Activated CD8-positive, alpha-beta memory T cell treated with anti-CD3 and anti-CD28 coated beads for 48 hours (primary cell): ENCODE results near the gene DNAH7.
"Not testable (repeated sequence)": the region's sequence is repeated elsewhere in the genome, so short reads cannot be mapped to it uniquely, and the experiment has no call there.

Experiments used
- DNase-seq, 3 experiments: peaks; one replicate each; pipeline ENCODE4 v3.0.0-alpha.2; 2020; ENCODE audit warnings: low read depth in 2 of 3, low spot score in 2 of 3

Gene DNAH7

DNA sequence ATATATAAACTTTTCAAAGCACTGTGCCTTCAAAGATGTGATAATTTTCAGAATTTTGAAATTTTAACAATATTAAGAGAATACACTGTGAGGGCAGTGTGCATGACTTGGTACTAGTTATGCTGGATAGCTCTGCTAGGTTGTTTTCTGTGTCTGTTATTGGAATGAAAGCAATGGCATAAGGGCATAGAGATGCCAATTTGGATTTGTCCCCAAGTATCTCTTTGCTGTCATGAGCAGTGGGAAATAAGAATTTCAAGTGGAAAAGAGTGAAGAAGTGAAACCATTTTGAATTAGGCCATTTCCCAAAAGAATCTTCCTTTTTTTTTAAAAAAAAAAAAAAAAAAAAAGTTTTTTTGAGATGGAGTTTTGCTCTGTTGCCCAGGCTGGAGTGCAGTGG, 334.8 kb downstream of the DNAH7 start:
- DNase-seq: no peak

DNA sequence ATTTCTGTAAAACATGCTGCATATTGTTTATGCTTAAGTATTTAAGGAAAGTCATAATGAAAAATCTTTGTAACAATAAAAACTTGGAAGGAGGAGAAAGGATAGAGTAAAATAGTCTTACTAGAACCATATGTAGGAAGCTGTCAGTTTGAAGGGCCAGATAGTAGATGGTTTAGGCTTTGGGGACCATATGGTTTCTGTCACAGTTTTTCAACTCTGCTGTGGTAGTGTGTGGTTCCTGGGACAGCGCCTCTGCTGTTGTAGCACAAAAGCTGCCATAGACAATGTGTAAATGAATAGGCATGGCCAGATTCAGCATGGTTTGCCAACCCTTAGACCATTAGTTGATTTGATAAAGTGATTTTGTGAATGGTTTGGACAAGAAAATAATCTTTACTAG, 336.1 kb downstream of the DNAH7 start:
- DNase-seq: no peak

DNA sequence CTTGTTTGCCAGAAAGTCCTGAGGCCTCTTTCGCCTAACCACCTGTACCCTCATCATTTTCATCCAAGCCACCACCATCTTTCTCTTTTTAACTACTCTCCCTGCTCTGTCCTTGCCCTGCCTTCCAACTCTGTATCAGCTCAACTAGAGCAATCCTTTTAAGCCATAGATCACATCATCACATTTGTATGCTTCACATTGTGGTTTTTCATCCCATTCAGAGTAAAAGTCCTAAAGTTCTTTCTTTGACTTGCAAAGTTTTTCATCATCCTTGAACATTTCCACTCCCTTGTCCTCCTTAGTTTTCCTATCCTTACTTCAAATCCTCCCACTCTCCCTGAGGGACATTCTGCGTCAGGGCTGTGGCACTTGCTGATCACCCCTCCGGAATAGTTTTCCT, 337.7 kb downstream of the DNAH7 start:
- no peak for DNase-seq

DNA sequence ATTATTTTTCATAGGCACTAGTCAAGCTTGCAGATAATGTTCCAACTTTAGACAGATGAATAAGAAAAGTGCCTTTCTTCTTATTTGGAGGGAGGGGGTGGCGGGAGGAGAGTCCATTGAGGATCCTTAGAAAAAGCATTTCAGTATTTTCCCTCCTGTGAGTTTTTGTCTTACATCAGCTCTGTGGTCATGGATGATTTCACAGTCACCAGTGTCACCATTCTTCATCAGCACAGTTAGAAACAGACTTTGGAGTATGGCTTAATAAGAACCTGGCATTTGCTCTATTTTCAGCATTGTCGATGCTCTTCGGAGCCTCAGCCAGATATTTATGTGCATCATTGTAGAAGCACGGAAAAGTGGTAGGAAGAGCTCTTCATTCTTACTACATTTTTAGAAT, 341.5 kb downstream of the DNAH7 start:
- no peak for DNase-seq

DNA sequence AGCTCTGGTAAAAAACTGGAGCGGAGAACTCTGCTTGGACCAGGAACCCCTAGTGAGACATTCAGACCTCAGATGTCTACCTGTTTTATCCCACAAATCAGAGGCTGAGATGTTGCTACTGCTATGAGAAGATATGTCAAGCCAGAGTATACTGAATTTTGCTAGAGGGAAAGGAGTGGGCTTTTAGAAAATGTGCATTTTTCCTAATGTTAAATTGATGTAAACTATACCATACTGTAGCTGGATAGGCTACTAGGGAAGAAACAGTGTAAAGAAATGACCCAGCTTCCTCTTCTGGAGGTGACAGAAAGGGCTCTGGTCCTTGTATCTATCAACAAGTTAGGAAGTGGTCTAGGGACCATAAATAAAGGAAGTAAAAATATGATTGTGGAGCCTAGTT, 346.6 kb downstream of the DNAH7 start:
- no peak for DNase-seq

DNA sequence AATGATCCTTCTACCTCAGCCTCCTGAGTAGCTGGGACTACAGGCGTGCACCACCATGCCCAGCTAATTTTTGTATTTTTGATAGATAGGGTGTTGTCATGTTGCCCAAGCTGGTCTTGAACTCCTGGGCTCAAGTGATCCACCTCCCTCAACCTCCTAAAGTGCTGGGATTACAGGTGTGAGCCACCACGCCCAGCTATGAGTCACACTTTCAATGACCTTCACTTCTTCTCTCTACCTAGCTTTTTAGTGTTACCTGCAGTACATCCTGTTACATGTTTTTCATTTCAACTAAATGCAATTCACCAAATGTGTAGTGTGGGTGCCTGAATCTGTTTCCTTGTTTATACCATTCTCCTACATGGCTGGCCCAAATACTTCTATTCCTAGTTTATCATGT, 347.6 kb downstream of the DNAH7 start:
- no peak for DNase-seq

DNA sequence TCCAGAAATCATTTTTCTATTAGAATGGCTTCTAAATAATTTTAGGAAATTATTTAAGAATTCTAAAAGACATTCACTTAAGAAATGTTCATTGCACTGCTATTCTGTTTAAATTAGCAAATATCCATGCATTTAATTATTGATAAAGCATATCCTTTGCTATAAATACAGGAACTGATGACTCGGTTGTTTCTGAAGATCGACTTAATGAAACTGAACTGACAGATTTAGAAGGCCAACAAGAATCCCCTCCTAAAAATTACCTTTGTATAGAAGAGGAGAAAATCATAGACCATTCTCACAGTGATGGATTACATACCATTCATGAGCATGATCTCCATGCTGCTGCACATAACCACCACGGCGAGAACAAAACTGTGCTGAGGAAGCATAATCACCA, 352.2 kb downstream of the DNAH7 start:
- no peak for DNase-seq

DNA sequence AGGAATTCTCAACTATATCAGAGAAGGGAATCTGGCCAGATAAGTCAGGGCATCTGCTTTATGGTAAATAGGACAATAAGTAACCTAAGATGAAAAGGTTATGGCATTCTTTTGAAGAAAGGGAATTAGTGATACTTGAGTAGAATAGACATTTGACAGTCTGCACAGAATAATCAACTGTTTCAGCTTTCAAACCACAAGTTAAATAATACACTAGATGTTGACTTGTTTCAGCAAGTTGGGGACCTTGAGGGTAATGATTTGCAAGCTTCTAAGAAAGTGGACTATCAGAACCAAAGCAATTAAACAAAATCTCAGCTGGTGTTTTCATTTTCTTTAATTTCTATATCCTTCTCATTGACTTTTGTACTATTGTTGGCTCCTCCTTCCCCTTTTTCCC, 357.2 kb downstream of the DNAH7 start:
- no peak for DNase-seq

DNA sequence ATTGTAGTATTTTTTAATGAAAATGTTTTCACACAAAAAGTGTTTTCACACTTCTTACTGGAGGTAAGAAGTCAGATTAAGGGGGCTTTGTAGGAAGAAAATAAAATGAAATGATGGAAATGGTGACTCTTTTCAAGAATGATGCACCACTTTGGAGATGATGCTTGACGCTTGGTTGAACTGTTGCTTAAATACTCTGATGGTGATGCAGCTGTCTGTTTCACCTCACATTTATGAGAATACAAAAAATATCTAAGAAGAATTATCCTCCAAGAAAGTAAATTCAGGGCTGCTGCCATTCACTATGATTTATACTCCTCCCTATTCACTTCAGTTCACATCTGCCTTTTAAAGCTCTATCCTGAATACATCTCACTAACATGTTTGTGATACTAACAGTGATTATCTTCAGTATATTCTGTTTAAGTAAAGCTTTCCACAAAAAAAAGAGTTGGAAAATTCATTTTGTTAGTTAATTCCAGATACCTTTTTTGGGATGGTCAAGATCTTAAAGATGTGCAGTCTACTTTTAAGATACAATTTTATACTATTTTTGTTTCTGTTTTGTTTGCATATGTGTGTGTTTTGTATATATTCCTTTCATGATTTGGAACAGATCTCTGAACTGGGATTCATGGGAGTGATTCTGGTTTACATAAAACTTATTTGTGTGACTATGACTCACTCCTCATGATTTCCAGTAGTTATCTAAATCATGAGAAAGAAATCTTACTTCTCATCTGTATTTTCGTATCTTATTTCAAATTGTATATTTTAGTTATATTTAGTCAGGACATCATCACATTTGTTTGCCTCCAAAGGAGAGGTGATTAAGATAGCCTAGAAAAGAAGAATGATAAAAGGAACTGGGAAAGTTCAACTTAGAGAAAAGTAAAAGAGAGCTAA, 358.5 kb downstream of the DNAH7 start:
- DNase-seq: no peak

DNA sequence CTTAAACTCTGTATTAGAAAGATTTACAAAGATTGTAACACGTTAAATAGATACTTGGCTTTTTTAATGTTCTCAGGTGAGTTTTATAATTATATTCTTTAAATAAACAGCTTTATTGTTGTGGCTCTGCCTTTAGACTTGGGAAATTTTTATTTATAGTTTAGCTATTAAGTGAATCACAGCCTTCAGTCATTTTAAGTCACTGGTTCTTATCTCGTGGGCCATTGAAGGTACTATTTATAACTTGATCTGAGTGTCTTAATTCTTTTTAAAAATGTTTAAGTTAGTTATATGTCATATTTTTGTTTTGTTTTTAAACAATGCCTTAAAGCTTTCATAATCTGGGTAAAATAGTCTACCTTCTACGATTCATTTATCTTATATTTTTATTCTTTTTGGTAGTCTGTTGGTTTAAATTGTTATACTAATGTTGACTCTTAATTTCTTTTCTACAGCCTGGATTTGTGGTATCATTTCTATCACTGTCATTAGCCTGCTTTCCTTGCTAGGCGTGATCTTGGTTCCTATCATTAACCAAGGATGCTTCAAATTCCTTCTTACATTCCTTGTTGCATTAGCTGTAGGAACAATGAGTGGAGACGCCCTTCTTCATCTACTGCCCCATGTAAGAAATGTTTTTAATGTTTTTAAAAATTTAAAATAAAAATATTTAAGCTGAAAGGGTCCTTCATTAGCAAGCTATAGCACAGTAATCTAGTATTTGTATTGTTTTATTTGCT, 362.3 kb downstream of the DNAH7 start:
- DNase-seq: no peak

DNA sequence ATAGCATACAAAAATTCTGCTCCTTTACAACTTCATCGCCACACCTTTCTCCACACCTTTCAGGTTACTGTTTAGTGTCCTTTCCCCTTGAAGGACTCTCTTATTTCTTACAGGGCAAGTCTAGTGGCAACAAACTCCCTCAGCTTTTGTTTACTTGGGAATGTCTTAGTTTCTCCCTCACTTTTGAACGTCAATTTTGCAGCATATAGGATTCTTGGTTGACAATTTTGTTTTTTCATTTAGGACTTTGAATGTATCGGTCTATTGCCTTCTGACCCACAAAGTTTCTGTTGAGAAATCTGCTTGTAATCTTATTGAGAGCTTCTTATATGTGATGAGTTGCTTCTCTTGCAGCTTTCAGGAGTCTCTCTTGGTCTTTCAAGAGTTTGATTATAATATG, 368.2 kb downstream of the DNAH7 start:
- DNase-seq: no peak

DNA sequence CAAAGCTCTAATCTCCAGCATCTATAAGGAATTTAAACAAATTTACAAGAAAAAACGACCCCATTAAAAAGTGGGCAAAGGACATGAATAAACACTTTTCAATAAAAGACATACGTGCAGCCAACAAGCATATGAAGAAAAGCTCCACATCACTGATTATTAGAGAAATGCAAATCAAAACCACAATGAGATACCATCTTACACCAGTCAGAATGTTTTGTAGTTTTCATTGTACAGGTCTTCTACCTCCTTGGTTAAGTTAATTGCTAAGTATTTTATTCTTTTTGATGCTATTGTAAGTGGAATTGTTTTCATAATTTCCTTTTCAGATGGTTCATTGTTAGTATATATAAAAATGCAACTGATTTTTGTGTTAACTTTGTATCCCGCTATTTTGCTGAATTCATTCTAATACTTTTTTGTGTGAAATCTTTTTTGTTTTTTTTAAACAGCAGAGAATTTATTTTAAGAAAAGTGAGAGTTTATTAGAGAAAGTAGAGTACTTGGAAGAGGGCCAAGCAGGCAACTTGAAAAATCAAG, 370.9 kb downstream of the DNAH7 start:
- DNase-seq: no peak

DNA sequence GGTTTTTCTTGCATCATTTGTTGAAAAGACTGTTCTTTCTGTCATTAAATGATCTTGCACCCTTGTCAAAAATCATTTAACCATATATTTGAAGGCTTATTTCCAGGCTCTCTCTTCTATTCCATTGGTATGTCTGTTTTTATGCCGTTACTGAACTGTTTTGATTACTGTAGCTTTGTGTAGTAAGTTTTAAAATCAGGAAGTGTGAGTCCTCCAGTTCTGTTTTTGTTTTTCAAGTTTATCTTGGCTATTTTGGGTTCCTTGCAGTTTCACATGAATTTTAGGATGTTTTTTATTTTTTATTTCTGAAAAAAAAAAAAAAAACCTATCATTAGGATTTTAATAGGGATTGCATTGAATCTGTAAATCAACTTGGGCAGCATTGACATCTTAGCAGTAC, 372.6 kb downstream of the DNAH7 start:
- DNase-seq: no peak

DNA sequence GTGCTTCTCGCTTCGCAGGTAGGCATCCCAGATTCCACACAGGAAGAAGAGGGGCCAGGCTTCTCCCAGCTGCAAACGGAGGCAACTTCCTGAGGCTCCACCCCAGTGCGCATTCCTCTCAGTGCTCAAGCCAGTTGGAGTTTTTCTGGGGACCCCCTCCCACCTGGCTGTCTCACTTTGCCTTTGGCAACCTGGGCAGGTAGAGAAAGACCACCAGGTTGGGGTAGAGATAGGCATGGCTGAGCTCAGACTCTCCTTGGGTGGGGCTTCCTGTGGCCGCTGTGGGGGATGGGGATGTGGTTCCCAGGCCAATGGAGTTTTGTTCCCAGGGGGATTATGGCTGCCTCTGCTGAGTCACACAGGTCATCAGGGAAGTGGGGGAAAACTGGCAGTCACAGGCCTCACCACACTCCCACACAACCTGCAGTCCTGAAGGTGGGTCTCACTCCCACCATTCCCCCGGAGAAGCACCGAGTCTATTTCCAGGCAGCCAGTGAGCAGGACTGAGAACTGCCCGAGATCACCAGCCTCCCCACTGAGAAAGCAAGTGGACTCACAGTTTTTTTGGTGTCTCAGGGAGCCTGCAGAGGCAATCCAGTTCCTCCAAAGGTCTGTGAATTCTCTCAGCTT, 373.5 kb downstream of the DNAH7 start:
- DNase-seq: no peak

DNA sequence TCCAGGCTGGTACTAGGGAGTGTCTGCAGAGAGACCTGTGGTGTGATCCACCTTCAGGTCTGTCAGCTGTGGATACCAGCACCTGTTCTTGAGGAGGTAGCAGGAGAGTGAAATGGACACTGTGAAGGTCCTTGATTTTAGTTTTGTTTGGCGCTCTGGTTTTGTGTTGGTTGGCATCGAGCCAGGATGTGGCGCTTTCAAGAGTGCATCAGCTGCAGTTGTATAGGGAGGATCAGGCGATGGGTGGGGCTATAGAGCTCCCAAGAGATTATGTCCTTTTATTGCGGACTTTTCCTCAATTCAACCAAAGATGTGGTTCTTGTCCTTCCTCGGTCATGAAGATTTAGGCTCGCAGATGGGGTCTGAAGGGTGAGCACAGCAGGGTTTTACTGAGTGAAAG, 374.1 kb downstream of the DNAH7 start:
- no peak for DNase-seq

DNA sequence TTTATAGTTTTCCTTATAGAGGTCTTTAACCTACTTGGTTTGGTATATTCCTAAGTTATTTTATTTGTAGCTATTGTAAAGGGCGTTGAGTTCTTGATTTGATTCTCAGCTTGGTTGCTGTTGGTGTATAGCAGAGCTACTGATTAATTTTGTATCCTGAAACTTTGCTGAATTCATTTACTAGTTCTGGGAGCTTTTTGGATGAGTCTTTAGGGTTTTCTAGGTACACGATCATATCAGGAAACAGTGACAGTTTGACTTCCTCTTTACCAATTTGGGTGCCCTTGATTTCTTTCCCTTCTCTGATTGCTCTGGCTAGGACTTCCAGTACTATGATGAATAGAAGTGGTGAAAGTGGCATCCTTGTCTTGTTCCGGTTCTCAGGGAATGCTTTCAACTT, 376.1 kb downstream of the DNAH7 start:
- DNase-seq: not testable (repeated sequence)
